NCI-H82 treated with DMSO at 0.1 percent for 48 hours (cell line): Measurements from ENCODE around the gene IL11RA.

ENCODE experiments used
- DNase-seq: peaks from one replicate; lab custom pipeline; 2025; ENCODE audit not compliant: unreplicated experiment; lab: John Stamatoyannopoulos, UW

IL11RA gene

DNA sequence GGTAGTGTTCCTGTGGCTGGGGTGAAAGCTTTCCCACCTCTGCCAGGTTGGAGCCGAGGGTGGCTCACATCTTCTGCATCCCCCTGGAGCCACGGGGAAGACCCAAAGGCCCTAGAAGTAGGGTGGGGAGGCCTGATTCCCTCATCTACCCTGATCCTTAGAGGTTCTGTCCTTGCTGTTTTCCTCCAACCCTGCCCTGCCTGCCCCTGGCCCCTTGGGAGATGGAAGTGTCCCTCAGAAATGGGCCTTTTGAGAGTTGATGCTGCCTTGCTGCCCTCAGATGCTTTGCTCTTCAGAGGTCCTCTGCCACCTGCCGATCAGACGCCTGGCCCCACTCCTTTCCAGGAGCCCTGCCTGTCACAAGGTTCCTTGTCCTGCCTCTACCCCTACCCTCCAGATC is 32.8 kb downstream of the IL11RA start:
- DNase-seq = no peak

DNA sequence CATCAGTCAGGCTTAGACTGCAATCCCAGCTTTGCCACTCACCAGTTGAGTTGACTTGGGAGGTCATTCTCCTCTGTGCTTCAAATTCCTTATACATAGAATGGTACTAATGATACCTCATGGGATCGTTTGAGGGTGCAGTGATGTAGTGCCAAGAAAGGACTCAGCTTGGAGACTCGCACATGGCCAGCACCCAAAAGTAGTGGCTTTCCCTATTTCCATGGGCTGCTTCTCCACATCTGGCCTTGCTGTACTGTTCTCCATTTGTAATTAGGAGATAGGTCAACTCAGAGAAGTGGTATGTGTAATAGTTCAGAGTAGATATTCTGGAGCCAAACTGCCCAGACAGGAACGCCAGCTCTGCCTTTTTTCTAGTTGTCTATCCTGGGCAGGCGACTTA is 33.6 kb downstream of the IL11RA start:
- DNase-seq = no peak

DNA sequence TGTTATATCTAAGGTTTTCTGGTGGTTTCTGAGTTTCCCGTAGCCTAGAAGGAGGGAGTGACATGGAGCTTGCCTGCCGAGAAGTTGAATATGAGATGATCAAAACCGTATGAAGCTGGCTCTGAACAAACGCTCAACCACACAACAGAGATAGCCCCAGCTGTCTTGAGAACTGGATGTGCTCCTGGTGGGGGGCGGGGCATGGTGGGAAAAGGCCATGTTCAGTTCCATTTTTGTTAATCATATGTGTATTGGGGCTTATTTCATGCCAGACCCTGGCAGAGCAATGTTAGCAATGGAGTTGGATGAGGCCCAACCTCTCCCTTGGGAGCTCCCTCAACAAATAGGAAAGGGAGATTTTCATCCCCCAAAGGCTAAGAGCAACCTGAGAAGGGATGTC is 34.2 kb downstream of the IL11RA start:
- DNase-seq = no peak

DNA sequence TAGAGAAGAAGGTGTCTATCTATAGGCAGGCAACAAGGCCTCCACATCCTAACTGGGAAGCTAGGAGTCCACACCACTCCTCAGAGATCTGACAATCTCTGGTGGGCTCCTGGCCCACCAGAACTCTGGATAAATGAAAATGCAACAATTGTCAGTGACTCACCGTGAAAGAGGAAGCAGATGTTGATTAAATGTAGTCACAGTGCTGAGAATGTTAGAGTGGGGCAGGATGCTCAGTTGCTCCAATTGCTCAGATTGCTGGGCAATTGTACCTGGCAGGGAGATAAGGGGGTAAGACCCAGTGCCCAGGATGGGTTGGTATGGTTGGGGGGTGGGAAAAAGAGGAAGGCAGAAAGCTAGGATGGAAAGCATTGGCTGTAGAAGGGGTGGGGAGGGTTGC is 34.7 kb downstream of the IL11RA start:
- DNase-seq = no peak

DNA sequence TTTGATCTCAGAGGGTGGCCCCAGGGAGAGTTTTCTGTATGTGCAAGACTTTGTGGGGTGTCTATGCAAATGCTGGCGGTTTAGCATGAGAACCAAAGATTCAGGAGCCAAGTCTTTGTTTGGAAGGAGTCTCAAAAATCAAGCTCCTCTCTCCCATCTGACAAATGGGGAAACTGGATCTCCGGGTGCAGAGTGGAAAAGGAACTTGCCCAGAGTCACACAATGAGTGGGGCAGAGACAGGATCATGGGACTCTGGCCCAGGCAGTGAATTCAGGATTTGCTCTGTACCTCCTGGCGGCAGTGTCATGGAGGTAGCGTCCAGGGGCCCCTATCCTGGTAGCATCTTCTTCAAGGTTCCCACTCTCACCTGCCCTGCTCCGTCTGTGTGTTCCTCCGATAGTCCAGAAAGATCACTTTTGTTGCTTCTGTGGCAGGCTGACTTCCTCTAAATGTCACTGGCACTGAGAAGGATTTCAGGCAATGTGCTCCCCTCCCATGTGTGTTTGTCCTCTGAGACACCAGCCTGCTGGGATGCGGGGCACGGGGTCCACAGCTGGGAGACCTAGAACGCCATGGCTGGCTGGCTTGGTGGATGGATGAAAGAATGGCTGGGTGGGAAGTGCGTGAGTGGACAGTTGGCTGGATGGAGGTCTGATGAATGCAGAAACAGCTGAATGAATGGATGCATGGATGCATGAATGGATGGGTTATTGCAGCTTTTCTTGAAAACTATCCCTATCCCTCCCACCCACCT is 35.5 kb downstream of the IL11RA start:
- no peak for DNase-seq

DNA sequence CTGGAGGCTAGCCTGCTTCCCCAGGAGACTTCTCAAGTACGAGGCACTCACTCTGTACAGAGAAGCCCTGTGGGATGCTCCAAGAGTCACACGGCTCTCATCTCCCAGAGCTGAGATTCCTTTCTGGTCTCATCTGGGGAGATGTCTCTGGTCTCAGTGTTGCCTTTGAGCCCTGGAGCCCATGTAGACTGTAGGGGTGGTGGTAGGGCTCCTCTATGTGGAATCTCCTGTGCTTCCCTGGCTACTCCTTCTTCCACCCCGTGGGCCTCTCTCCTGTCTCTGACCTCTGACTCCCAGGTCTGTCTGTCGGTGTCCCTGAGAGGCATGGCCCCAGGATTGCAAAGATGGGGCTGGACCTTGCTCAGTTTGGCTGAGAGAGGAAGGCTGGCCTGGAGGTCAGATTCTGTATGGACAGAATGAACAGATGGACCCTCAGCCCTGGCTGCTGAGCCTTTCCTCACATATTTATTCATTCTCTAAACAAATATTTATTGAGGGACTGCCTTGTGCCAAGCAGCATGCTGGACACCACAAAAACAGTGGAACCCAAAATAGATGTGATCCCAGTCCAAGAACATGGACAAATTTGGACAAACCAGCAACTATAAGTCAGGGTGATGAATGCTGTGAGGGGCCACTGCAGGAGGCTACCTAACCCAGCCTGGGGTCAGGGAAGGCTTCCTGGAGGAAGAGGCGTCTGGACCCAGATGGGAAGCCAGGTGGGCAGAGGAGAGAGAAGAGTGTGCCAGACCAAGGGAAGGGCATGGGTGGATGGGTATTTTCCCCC is 36.5 kb downstream of the IL11RA start:
- DNase-seq = no peak

DNA sequence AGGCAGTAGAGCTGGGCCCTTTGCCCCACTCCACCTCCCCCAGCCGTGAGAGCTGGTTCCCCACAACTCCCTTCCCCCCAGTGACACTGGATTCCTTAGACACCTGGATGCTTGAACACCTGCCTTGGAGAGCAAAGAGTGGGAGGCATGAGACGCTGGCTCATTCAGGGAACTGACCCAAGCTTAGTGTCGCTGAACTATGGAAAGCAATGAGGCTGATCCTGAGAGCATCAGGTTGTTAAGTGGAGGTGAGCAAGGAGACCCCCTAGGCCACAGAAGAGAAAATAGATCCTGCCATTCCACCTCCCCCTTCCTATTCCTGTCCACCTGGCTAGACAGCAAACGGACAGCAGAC is 37.1 kb downstream of the IL11RA start:
- DNase-seq = no peak

DNA sequence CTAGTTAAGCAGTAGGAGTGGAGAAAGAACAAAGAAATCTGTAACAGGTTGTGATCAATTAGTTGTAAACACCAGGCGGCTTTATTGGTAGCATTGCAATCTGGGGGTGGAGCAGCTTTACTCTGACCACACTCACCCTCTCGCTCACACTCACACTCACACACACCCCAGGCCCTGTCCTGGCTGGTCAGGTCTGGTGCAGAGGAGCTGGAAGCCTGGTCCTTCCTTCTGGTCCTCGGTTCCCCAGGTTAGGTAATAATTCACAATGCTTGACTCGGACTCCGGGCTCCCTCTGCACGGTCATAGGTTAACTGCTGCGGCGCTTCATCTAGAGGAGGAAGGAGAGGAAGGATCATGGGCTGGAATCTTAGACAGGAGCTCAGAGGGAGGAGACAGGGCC is 37.5 kb downstream of the IL11RA start:
- no peak for DNase-seq

DNA sequence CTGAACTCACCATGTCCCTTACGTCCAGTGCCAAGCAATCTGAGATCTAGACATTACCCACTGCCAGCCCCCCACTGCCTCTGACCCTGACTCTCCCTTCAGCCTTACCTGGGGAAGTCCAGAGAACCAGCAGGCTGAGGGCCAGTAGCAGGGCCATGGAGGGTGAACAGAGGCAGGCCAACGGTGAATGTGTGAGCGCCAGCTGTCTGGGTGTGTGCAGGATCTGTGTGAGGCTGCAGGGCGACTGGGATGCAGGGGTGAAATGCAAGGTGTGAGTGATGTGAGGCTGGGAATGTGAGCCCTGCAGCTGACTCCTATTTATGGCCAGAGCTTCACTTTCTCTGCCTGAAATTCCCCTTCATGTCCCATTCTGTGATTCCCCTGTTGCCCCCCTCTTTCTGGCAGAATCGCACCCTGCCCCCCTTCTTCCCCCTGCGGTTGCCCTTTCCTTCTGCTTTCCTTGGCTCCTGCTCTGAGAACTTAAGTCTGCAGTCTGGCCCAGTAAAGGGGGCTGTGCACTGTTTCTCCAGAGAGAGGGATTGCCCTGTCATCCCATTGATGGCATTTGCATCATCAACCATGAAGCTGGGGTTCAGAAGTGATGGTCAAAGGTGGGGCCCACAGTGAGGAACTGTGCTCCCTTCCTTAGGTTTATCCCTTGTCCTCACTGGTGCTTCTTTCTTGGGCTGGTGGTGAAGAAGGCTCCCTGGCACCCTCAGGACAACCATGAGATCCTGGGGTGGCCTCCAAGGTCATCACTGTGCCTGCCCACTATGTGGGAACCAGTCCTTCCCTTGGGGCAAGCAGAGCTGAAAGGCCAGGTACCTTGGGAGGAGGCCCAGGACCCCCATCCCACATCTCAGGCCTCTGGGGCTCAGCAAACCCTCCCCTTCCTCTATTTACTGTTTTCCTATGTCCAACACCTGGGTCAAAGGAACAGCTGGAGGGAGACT is 39.3 kb downstream of the IL11RA start, which contains the start of gene CCL19:
Gene CCL19 (minus strand): TSS at position 294 of the 953 bp plus-strand sequence. CDS start 137 bp downstream, at position 157.
- no peak for DNase-seq

DNA sequence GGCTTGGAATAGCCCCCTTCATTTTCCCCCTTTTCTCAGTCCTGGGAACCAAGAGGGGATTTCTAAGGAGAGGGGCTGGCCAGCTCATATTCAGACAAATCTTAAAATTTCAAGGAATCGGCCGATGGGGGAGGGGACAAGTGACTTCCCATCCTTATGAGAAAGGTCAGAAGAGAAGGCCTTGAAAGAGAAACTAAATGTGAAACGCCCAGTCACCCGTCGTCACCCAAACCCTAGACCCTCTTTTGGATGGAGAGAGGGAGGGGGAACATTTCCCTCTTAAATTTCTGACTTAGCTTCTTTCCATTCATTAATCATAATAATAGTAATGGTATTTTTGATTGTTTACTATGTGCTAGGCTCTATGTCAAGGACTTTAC is 39.9 kb downstream of the IL11RA start:
- DNase-seq = no peak

DNA sequence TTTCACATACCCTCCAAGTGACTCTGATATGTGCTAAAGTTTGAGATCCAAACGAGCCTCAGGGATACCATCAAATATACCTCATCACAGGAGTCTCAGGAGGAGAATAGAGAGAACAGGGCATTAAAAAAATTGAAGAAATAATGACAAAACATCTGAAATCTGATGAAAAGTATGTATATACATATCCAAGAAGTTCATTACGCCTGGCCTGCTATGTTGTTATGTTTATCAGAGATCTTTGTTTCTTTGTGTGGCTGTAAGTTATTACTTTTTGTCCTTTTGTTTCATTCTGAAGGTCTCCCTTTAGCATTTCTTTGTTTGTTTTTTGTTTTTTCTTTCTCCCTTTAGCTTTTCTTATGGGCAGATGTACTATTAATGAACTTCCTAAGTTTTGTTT is 41.6 kb downstream of the IL11RA start:
- DNase-seq = no peak

DNA sequence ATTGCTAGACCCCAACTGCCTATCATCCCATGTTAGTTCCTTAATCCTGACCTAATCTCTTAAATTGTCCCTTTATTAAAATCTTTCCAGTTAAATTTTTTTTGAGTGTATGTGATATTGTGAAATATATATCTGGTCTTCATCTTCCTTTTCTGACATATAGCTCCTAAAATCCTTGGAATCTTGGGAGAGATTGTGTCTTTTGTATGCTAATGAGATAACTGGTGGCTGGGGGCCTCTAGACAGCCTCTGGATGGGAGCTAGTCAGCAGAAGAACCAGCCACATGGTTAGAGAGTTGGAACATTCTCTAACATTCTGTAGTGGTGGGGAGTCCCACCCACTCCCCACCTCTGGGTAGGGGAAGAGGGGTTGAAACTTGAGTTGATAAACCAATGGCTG is 42.8 kb downstream of the IL11RA start:
- no peak for DNase-seq

DNA sequence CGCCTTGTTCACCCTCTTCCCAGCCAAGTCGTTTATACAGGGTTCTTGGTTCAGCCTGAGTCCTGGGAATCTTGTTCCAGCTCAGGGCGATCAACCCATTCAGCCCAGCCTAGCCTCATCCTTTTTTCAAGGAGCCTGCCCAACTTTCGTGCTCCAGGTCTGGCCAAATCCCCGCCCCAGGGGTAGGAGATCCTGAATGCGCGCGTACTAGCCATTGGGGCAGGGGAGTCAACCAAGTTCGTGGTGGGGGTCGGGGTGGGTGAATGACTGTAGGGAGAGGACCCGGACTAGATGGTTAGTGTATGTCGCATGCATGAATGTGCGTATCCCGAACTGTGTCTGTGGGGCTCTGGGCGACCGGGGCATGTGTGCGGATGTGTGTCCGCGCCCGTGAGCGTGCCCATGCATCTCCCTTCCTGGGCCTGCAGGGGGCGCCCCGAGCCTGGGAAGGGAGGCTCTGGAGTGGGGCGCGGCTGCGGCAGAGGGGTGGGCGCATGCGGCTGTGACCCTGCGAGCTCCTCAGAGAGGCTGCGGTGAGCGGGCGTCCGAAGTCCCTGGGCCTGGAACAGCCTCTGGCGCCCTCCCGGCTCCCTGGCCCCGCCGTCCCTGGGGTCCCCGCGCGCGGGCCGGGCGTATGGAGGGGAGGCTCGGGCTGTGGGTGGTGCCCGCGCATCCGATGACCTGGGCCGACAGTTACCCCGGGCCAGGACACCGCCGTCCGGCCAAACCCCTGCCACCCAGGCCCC is 49.2 kb downstream of the IL11RA start:
- no peak for DNase-seq

DNA sequence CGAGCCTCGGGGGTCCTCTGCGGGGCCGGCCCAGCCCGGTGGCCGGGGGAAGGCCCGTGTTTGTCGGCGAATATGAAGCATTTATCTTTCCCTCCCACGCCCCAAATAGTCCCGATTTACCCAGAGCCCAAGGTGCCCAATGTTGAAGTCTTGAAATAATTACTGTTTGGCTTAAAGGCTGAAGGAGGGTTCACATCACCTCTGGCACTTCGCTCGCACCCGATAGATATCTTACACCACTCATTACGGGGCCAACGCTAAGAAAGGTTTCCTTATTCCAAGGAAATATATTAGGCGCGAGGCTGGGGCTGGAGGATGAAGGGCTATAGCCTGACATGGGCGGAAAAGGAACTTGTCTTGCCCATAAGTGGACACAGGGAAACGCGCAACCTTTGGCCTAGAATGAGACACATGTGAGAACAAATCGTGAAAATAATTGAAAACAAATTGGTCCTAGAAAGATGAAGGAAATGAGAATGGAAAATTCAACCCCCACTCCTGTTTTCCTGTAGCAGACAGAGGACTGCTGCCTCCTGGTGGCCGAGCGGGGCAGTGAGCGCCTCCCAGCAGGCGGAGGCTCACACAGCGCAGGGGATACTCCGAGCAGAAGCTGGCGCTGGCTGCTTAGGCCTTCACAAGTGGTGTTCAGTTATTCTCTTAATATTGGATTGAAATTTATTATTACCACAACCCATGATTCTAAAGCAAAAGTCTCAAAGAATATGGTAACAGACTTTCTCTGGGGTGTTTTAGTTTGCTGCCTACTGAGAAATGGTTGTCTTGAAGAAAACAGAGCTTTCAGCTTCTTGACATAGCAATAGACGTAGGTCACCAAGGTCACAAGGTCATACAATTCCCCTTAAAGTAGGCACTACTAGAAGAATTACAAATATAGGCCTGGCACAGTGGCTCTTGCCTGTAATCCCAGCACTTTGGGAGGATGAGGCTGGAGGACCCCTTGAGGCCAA is 50.1 kb downstream of the IL11RA start:
- no peak for DNase-seq

DNA sequence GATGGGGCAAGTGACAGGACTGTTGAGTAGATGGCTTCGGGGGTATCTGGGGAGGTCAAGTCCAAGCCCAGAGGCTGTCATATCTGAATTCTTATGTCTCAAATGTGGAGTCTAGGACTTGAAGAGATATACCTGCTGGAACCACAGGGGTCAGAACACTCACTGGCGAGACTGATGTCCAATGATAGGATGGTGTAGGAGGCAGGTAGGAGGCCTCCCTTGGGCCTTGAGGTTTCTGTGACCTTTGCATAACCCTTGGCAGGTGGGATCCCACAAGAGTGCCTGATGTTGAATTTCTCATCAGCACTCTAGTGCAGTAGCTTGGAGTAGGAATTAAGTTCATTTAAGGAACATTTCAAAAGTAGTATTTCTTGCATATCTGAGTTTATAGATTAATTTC is 55.1 kb downstream of the IL11RA start:
- DNase-seq = no peak

DNA sequence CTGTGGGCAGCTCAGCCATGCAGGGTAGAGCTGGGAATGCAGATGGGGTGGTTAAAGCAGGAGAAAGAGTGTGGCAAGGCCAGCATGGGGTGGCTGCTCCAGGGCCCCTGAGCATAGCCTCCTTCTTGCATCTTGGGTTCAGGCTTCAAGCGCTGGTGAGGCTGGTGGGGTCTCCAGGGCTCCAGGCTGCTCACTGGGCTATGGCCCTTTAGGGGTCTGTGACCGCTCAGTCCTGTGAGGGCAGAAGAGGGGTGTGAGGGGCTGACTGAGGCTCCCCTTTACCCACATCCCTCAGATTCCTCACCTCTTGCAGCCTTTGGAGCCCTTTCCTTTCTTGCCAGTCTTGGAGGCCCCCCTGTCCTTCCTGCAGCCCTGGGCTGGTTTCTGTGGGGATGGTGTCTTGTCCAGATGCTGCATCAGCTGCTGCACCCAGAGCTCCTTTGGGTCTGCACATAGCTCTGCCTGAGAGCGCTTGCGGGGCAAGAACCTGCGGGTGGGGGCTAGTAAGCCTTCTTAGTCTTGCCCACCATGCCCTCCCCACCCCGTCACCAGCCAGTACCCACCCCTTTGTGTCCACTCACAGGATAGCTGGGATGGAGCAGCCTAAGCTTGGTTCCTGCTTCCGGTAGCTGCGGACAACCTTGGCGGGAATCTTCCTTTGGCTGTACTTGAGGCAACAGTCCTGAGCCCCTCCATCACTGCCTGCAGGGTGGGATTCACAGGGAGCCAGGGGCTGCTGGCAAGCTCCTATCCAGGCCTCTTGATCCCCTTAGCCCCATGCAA is 57.4 kb downstream of the IL11RA start:
- DNase-seq = no peak

DNA sequence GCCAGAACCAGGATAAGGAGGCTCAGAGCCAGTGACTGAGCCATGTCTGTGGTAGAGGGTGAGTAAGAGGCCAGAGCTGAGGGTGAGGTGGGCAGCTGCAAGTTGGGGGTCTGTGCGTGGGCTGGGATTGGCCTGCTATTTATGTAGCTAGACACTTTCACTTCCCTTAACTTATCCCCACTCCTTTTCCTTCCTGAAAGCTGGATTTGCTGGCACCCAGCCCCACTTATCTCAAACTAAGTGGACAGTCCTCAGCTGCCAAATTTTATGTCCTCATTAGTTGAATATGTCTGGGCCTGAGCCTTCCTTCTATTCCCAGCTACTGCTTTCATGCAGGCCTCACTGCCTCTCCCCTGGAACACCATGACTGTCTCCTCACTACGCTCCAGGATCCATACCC is 58.0 kb downstream of the IL11RA start, which contains the start of gene CCL21:
Gene CCL21 (minus strand): TSS at position 114 of the 400 bp plus-strand sequence. CDS start 70 bp downstream, at position 44.
- no peak for DNase-seq
